Measurements from ENCODE around the gene NOS1AP.

GRCh38 chr1:162389021-162389818 is 319.7 kb downstream of the NOS1AP start:
- TF ChIP-seq CTCF (IDR thresholded peaks at IDR 0.05): no peak
- TF ChIP-seq POLR2A (IDR thresholded peaks at IDR 0.05): no peak
